ENCODE results near the gene ZNF28.
"Not testable (repeated sequence)": the region's sequence is repeated elsewhere in the genome, so short reads cannot be mapped to it uniquely, and the experiment has no call there.

The ZNF28 gene

DNA sequence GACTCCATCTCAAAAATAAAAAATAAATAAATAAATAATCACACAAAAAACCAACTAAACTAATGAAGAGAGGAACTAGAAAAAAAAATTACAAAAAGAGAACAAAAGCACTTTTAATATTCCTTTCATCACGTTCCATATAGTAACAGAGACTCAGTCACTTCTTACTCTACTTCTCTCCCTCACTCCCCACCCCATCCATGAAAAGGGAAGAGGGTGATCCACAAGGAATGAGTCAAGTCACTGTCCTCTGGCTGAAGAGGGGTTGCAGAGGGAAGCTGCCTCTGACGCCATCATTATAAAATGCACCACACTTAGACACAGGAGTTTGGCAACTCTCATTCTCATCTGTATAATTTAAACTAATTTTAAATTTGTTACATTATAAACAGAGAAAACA lies 38.6 kb downstream of the ZNF28 start:
- not testable (repeated sequence) for DNase-seq (ENCODE audit: extremely low read depth in 1 of 2, low read depth in 1 of 2)

DNA sequence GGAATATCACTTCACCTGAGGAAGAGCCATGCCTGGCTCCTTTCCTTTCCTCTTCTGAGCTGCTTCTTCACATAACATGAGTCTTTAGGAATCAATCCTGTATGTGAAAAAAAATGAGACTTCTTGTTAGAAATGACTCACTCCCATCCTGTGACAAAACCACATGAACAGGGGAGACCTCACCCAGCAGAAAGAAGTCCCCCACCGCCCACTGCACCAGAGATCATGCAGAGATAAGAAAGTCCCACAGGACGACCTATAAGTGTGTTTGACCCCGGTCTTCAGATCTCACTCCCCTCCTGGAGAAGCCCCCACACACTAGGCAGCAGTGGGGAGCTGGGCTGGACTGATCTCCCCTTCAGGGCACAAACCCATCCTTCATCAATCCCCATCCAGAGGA lies 42.6 kb downstream of the ZNF28 start:
- DNase-seq (ENCODE audit: extremely low read depth in 1 of 2, low read depth in 1 of 2), result peak in 1 of 2 donors; percentile 10

DNA sequence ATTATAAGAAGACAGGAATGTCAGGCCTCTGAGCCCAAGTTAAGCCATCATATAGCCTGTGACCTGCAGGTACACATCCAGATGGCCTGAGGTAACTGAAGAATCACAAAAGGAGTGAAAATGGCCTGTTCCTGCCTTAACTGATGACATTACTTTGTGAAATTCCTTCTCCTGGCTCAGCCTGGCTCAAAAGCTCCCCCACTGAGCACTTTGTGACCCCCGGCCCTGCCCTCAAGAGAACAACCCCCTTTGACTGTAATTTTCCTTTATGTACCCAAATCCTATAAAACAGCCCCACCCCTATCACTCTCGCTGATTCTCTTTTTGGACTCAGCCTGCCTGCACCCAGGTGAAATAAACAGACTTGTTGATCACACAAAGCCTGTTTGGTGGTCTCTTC lies 65.0 kb downstream of the ZNF28 start:
- DNase-seq (ENCODE audit: extremely low read depth in 1 of 2, low read depth in 1 of 2), result not testable (repeated sequence)

- no peak for DNase-seq (ENCODE audit: extremely low read depth in 1 of 2, low read depth in 1 of 2)
Observed at GRCh38 chr19:52749780-52750179, 71.7 kb downstream of the ZNF28 start.

DNA sequence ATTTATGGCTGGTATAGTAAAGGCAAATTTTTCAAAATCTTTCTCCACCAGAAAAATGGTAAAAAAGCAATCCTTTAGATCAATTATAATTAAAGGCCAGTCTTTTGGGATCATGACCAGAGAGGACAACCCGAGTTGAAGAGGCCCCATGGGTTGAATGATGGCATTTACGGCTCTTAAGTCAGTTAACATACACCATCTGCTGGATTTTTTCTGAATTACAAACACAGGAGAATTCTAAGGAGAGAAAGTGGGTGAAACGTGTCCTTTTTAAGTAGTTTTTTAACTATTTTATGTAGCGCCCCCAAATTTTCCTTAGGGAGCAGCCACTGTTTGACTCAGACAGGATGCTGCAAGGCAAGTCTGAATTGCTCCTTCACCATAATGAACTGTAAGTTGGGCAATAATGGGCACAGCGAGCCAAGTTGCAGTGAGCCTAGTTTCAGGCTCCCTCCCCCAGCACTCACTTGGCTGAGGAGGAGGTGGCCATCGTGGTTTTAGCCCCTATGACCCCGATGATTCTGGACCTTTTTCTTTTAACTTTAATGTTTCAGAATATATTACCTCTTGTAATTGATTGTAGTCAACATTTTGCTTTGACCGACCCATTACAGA lies 73.0 kb downstream of the ZNF28 start:
- DNase-seq (ENCODE audit: extremely low read depth in 1 of 2, low read depth in 1 of 2), result no peak
